Activated CD4-positive, CD25-positive, alpha-beta regulatory T cell (primary cell): Measurements from ENCODE around the gene NCBP3.
"Not testable (repeated sequence)": the region's sequence is repeated elsewhere in the genome, so short reads cannot be mapped to it uniquely, and the experiment has no call there.

Experiments
- DNase-seq, 4 experiments: peaks; one replicate each; lab custom pipeline; 2025; lab: John Stamatoyannopoulos, UW

The NCBP3 gene

DNA sequence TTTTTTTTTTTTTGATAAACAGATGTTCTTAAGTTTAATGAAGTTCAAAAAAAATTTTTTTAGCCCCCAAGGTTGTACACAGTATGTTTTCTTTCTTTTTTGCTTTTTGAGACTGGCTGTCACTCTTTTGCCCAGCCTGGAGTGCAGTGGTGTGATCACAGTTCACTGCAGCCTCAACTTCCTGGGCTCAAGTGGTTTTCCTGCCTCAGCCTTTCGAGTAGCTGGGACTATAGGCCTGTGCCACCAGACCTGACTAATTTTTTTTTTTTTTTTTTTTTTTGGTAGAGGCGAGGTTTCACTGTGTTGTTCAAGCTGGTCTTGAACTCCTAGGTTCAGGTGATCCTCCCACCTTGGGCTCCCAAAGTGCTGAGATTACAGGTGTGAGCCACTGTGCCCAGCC lies 57.8 kb downstream of the NCBP3 start:
- no peak for DNase-seq

DNA sequence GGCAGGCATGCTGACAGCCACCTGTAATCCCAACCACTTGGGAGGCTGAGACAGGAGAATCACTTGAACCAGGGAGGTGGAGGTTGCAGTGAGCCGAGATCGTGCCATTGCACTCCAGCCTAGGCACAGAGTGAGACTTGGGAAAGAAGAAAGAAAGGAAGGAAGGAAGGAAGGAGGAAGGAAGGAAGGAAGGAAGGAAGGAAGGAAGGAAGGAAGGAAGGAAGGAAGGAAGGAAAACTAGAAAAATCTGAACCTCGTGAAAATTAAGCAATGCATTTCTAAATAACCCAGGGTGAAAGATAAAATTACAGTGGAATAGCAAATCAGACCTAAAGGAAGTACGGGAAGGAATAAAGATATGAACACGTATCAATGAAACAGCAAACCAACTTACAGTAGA lies 60.7 kb downstream of the NCBP3 start:
- DNase-seq, result not testable (repeated sequence)

- no peak for DNase-seq
Observed at GRCh38 chr17:3782751-3783150, 63.3 kb downstream of the NCBP3 start.

- no peak for DNase-seq
Observed at GRCh38 chr17:3780986-3781385, 65.1 kb downstream of the NCBP3 start.

DNA sequence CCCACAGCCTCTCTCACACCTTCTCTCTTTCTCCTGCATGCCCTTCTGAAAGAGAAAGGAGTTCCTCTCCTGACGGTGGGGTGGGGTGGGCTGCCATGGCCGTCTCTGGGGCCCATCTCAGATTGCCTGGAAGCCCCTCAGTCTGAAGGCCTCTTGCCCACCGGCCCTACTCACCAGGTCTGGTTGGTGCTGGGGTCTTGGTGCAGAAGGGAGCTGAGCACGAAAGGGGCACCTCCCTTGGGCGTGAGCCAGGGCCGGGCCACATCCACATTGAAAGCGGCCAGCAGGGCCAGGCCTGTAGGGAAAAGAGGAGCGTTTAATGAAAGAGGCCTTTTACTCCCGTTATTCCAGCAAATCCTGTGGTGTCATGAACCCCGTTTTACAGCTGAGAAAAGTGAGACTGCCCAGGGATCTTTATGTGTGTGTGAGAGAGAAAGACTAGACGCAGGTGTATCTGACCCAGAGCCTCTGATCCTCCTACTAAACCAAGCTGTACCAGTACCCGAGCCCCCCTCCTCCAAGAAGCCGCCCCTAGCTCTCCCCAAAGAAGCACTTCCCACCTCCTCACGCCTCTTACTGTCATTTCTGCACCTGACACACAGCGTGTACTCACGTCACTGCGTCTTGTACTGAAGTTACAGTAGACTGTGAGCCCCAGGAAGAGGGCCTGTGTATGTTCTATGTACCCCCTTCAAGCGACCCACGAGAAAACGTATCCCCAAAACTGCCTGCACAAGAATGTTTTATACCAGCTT lies 68.5 kb downstream of the NCBP3 start:
- DNase-seq, result no peak

GRCh38 chr17:3773966-3774365 lies 72.1 kb downstream of the NCBP3 start:
- DNase-seq, result no peak

GRCh38 chr17:3773511-3773910 lies 72.5 kb downstream of the NCBP3 start:
- no peak for DNase-seq

- no peak for DNase-seq
Observed at GRCh38 chr17:3772764-3773163, 73.3 kb downstream of the NCBP3 start.

DNA sequence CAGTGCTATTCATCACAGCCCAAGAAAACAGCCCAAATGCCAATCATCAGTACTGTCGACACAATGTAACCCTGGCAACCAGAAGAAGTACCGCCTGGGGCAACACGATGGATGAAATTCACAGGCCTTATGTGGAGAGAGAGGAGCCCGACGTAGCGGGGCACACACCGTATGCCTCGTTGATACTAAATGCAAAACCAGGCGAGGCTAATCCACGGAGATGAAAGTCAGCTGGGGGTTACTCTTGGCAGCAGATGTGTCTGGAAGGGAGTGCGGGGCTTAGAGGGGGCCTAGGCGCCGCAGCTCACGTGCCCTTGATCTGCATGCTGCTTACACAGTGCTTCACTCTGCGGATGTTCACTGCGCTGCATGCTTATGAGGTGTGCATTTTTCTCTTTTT lies 74.9 kb downstream of the NCBP3 start:
- no peak for DNase-seq

GRCh38 chr17:3770466-3770865 lies 75.6 kb downstream of the NCBP3 start:
- peak in 1 of 4 experiments; percentile 16 for DNase-seq

DNA sequence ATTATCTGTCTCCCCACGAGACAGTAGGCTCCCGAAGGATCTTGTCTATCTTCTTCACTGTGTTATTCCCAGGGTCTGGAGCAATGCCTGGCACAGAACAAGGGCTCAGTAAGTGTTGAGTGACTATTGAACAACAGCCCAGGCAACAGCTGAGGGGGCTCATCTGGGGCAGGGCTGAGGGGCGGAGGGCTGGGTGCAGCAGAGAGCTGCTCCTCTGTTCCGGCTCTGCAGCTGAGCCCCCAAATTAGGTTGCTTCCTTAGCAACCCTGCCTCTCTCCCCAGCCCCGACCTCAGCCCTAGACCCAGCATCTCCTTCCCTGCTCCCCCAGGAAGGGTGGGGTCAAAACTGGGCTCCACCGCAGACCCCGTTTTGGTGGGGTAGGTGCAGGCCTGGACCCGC lies 77.3 kb downstream of the NCBP3 start:
- DNase-seq, result no peak

GRCh38 chr17:3768341-3768740 lies 77.7 kb downstream of the NCBP3 start:
- DNase-seq, result no peak

DNA sequence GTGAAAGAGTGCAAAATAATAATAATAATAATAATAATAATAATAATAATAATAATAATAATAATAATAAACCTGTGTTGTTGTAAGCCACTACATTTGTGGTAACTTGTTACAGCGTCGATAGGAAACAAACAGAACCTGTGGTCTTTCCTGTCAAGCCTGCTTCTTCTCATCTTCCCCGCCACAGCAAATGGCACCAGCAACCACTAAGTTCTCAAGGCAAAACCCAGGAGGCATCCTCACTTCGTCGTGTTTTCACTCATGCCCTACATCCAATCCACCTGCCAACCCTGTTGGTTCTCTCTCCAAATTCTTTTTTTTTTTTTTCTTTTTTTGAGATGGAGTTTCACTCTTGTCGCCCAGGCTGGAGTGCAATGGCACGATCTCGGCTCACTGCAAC lies 79.3 kb downstream of the NCBP3 start:
- no peak for DNase-seq

DNA sequence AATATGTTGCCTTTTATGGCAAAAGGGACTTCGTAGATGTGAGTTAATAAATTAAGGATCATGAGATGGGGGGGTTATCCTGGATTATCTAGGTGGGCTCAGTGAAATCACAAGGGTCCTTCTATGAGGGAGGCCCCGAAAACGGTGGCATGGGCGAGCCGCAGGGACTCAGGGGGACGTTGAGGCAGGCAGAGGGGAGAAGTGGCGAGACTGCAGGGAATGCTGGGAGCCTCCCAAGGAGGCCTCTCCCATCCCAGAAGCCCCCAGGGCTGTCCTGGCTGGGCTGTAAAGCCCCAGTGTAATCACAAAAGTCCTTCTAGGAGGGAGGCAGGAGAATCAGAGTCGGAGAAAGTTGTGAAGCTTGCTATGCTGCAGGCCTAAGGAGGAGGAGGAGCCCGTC lies 80.1 kb downstream of the NCBP3 start:
- no peak for DNase-seq

GRCh38 chr17:3763777-3764170 lies 82.3 kb downstream of the NCBP3 start:
- DNase-seq, result no peak

- no peak for DNase-seq
Observed at GRCh38 chr17:3762922-3763776, 82.9 kb downstream of the NCBP3 start.

DNA sequence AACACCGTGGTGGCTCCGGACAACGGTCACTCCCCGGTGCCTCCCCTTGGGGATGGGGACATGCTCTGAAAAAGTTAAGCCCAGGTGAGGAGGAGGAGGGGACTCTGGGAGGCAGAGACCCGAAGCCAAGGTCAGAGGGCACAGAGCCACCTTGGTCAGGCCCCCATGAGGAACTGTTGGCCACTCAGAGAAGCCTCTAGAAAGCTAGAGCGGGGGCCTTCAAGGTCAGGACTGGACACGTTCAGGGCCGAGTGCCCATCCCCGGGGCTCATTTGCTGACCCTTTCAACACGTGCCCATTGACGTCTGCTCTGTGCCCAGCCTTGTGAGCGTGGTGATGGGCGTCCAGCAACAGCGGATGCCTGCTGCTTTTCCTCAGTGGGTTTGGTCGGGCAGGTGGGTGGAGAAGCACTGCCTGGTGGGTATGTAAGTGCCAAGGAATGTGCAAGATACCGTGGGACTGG lies 84.1 kb downstream of the NCBP3 start:
- no peak for DNase-seq

DNA sequence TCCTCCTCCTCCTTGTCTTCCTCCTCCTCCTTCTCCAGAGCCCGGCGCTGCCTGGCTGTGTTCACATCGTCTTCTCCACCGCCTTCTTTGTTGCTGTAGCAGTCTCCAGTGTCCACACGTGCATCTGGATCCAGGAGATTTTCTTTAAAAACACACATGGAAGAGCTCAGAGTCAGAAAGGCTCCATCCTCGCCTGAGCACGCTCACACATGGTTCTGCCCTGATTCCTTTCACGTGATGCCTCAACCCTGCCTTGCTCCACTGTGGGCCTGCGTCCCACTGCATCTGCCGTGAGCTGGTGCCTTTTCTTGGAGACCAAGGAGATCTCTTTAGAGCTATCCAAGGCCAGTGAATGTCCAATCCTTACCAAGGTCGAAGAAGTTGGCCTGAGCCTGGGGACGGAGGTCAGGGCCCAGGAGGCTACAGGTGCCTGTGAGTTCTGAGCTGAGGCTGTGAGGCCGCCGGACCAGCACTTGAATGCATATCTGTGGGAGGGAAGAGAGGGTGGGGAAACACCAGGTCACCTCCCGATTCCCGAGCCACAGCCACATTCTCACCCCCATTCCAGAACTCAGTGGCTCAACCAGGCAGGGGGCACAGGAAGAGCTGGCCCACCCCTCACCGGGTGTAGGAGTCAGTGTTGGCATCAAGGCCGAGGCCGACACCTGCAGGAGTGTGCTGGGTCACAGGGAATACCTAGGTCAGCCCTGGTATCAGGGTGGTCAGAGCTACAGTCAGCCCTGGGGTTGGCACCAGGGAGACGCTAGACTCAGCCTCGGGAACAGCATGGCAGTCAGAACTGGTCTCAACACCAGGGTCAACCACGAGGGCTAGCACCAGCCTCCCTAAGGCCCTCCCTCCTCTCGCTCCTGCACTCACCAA lies 84.8 kb downstream of the NCBP3 start:
- DNase-seq, result no peak

DNA sequence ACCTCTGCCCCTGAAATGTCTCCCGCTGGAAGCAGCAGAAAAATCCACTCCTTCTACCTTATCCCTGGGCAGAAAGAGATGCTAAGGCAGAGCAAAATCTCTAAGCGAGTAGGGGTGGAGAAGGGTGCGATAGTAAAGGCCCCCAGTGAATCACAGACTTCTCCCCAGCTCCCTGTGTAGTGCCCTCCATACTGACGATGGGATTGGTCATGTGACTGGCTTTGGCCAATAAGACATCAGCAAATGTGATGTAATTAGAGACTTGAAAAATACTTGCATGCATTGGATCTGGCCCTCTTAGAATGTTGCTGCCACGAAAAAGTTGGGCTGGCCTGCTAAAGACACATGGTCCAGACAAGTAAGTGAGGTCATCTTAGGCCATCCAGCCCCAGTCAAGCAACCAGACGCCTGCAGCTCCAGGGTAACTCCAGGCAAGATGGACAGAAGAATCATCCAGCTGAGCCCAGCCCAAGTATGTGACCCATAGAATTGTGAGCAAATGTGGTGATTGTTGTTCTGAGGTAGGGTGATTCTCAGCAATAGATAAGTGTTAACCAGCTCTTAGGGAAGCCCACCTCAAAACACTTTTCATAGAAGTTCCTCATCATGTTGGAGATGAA lies 86.3 kb downstream of the NCBP3 start:
- DNase-seq, result no peak

DNA sequence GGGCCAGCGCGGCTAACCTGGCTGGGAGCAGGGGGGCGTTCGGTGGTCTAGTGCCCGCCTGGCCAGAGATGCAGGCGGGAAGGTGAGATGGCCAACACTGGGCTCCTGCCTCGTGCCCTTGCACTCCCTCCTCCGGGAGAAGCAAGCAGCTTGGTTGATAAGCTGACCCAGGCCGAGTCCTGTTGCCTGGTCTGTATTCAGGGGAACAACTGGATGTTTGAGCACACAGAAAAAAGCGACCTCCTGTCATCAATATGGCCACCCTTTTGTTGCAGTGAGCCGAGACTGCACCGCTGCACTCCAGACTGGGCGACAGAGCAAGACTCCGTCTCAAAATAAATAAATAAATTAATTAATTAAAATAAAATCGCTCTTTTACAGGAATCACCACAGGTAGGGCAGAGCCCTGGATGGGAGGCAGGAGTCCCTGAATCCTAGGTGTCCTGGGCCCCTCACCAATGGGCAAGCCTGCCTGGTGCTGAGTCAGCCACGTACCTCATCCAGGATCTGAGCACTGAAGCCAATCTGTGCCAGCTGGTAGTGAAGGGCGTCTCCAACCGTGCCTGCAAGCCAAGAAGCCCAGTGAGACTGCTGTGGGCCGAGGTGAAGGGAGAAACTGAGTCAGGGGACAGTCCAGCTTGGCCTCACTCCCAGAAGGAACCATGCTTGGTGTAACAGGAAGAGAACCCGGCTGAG lies 90.6 kb downstream of the NCBP3 start:
- no peak for DNase-seq
